Measurements from ENCODE around the gene TRPC4AP.

- TF ChIP-seq EGR1 (IDR thresholded peaks at IDR 0.05; ENCODE audit: borderline replicate concordance in 1 of 2, low read depth in 2 of 2, low read length in 2 of 2) (no peak), SMAD1 (IDR thresholded peaks at IDR 0.05; ENCODE audit: low read depth, partially characterized antibody) (no peak), ATF2 (IDR thresholded peaks at IDR 0.05; ENCODE audit: low read length) (no peak), EP300 (IDR thresholded peaks at IDR 0.05; ENCODE audit: borderline replicate concordance in 1 of 2, control insufficient read depth in 1 of 2, low read depth in 2 of 2, low read length in 2 of 2) (no peak), CEBPB (IDR thresholded peaks at IDR 0.05; ENCODE audit: borderline replicate concordance in 1 of 2, low read depth in 2 of 2, low read length in 2 of 2) (no peak), SREBF2 (IDR thresholded peaks at IDR 0.05; ENCODE audit: low read length) (no peak), USF1 (IDR thresholded peaks at IDR 0.05; ENCODE audit: borderline replicate concordance, extremely low read length, insufficient read depth, low read depth, low read length) (no peak), ZBTB40 (IDR thresholded peaks at IDR 0.05; ENCODE audit: borderline replicate concordance) (no peak), CREB1 (IDR thresholded peaks at IDR 0.05; ENCODE audit: low read depth) (no peak)
Measured at GRCh38 chr20:35079472-35080347, 12.9 kb downstream of the TRPC4AP start.

Data from GM12878 (cell line).